GM18519 (cell line): Measurements from ENCODE around the gene OPRM1.
A peak's percentile ranks its signal among the peaks of the same experiment; 100 is the strongest.
"Not testable (repeated sequence)": the region's sequence is repeated elsewhere in the genome, so short reads cannot be mapped to it uniquely, and the experiment has no call there.

Source experiments
- ATAC-seq: cut with Tn5 transposase; IDR thresholded peaks from one replicate; pipeline ENCODE4 v1.9.1; 2021; ENCODE audit warnings: mild to moderate bottlenecking, moderate library complexity; ENCODE audit not compliant: unreplicated experiment, low FRiP score

OPRM1 gene

DNA sequence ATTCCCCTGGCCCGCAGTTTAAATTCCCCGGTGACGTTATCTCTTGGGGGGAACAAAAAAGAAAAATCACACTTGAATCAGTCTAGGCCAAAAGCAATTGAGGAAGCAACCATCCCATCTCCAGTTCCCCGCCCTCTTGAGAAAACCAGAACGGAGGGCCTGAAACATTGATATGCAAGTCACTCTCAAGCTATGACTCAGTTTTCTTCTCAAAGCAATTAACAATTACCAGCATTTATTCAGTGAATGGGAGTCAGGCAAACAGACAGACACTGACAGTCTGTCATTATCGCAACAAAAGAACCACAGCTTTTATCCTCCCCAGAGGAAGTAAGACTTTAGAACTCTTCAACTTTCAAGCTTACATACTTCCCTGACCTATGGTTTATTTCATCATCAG lies 100.9 kb downstream of the OPRM1 start:
- ATAC-seq: no peak

- no peak for ATAC-seq
Observed at GRCh38 chr6:154140743-154141142, 101.7 kb downstream of the OPRM1 start.

DNA sequence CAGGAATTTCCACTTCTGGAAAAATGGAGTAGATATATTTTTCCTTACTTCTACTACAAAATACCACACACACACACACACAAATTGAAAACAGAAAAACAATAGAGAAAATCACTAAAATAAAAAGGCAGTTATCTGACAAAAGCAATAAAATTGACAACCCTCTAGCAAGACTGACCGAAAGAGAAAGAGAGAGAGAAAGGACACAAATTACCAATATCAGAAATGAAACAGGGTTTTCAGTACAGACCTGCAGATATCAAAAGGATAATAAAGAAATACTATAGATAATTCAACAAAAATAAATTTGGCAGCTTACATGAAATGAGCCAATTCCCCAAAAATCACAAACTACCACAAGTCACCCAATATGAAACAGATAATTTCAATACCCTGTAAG lies 104.7 kb downstream of the OPRM1 start:
- ATAC-seq: no peak

- no peak for ATAC-seq
Observed at GRCh38 chr6:154154389-154154967, 115.4 kb downstream of the OPRM1 start.

DNA sequence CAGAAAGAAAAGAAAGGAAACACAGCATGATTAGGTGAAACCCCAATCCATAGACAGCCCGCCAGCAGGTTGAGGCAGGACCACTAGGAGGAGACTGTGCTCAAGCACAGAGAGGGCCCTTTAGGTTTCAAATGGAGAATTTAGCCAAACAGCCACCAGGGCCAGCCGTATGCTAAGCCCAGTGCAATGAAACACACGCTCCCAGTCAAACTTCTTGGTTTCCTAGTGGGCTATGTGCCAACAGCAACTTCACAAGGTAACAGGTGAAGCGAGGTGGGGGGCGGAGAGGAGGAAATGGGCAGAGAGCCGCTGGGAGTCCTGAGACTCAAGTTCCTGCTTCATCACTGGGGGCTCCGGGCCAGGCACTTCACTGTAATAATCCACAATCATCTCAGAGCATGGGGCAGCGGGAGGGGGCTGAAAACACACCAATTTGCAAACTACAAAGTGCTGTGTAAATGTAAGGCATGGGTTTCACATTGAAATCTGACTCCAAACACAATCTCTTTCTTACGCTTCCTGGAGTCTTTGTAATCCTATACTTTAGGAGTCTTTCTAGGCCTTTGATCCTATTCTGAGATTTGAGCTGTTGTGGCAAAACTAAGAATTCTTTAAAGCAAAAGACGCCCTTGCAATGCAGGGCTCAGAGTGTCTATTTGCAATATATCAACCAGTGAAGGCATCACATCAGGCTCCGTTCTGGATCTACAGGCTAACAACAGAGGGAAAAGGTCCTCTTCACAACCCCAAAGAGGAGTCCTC lies 117.3 kb downstream of the OPRM1 start:
- ATAC-seq: peak; percentile 76

GRCh38 chr6:154157082-154157481 lies 118.0 kb downstream of the OPRM1 start:
- peak; percentile 35 for ATAC-seq

DNA sequence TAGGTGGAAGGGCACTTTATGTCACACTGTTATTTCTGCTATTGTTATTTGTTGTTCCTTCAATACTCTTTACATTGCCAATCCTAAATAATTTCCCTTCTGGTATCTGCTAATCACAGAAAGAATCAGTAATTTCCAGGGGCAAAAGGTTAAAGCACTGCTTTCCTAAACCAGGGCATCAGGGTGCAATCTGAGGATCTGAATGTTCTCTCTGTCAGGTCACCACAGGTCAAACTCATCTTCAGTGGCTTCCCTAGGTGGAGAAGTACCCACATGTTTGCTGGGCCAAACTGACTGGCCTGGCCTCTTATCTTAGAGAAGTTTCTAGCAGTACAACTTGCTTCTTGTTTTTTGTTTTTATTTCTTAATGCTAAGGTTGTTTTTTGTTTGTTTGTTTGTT lies 118.7 kb downstream of the OPRM1 start:
- no peak for ATAC-seq

- no peak for ATAC-seq
Observed at GRCh38 chr6:154159126-154159525, 120.1 kb downstream of the OPRM1 start.

- ATAC-seq: peak; percentile 82
Observed at GRCh38 chr6:154161689-154162088, 122.6 kb downstream of the OPRM1 start.

GRCh38 chr6:154164397-154164796 lies 125.4 kb downstream of the OPRM1 start:
- peak; percentile 32 for ATAC-seq

DNA sequence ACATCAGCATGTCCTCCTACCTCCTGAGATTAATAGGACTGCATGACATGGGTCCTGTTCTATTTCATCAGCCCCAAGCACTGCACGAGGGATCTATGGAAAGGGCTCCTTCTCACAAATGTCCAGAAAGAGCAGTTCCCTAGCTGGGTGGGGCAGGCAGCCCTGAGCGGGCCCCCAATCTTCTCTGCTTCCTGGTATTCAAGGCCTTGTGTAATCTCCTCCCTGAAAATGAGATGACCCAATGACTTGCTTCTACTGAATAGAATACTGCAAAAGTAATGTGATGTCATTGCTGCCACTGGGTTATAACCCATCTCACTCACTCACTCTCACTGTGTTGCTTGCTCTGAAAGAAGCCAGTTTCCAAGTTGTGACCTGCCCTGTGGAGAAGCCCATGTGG lies 126.4 kb downstream of the OPRM1 start:
- ATAC-seq: no peak

DNA sequence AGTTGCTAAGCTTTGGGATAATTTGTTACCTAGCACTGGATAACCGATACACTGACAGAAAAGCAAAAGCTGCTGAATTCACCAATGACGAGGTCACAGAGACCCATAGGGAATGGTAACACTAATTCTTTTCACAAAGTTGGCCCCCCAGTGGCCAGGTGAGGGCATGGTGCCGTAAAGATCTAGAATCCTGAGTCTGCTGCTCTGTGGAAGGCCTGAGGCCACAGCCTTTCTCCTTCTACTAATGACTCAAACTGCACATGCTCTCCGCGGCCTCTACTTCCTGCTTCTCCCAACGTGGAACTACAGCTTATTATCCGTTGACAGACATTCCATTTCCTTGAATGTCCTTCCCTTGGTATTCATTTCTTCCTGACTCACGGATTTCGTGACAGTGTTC lies 127.1 kb downstream of the OPRM1 start:
- no peak for ATAC-seq

DNA sequence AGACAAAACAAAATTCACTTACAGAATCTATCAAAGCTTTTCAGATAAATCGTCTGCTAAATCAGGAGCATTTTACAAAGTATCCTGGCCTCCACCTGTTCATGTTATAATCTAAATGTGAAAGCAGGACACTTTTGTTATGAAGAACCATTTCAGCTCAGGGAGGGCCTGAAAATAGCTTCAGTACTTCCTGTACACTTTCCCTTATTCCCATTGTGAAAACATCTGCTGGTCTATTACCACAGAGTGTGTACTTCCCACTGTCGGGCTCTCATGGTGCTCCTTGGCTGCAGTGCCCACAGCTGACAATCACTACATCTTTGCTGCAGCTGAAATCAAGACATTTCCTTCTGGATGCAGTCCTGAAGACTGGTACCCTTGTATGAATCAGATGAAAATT lies 128.1 kb downstream of the OPRM1 start:
- no peak for ATAC-seq

DNA sequence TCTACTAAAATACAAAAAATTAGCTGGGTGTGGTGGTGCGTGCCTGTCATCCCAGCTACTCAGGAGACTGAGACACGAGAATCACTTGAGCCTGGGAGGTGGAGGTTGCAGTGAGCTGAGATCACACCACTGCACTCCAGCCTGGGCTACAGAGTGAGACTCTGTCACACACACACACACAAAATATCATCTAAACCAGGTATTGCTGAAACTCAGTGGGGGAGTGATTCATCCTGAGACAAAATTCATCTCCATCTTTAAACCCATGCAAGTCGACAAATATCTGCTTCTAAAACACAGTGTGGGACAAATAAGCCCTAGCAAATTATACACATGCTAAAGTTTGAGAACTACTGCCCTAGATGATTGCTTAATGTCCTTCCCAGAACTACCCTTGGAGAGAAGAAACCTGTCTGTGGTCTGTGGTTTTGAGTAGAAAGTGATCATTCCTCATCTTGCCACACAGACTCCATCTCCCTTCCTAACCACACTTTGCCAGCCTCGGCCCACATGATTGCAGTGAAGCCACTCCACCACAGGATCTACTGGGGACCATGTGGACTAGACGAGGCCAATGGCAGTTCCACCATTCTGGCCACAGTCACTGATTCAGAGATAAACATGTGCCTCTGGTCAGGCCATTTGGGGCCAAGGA lies 130.3 kb downstream of the OPRM1 start:
- ATAC-seq: no peak

GRCh38 chr6:154170106-154170505 lies 131.1 kb downstream of the OPRM1 start:
- no peak for ATAC-seq

GRCh38 chr6:154172393-154172792 lies 133.4 kb downstream of the OPRM1 start:
- not testable (repeated sequence) for ATAC-seq

DNA sequence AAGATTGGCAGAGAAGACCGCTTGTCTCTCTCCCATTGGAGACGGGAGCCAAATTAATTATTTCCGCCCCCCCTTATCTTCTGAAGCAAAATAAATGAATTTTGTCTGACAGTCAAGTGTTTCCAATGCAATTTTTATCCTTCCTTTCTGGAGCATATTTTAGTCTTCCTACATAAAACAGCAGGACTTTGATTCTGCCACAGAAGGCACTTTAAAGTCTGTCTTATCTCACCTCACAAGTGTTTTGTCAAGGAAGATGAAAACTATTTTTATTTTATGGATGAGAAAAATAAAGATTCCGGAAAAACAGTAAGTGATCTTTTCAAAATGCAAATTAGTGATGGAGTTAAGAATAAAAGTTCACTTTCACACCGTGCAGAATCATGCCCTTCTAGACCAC lies 140.4 kb downstream of the OPRM1 start:
- no peak for ATAC-seq

DNA sequence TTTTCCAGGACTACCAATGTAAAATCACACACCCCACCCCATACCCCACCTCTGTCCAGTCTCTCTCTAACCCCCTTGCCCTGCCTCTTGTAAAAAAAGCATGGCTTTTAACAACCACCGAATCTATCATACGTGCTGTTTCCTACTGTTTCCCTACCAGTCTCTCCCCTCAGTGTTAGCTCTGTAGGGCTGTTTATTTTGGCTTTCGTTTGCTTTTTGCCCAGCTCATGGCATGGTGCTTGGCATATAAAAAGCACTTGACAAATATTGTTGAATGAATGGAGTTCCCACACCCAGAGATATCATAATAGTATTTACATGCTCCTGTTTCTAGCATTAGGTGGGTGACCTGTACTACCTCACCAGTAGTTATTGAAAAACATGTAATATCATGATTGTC lies 148.2 kb downstream of the OPRM1 start:
- no peak for ATAC-seq

DNA sequence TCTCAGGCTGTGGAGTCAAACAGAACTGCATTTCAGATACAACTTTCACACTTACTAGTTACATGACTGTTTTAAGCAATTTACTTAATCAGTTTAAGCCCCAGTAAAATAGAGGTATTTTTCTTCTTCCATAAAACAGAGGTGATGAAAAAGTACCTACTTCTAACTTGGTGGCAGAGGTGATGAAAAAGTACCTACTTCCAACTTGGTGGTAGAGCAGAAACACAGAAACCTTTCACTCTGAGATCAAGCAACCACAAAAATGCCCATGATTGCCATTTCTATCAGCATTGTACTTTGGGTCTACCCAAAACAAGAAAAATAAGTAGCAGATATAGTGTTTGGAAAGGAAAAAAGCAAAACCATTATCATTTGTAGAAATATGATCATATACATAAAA lies 148.7 kb downstream of the OPRM1 start:
- ATAC-seq: no peak

DNA sequence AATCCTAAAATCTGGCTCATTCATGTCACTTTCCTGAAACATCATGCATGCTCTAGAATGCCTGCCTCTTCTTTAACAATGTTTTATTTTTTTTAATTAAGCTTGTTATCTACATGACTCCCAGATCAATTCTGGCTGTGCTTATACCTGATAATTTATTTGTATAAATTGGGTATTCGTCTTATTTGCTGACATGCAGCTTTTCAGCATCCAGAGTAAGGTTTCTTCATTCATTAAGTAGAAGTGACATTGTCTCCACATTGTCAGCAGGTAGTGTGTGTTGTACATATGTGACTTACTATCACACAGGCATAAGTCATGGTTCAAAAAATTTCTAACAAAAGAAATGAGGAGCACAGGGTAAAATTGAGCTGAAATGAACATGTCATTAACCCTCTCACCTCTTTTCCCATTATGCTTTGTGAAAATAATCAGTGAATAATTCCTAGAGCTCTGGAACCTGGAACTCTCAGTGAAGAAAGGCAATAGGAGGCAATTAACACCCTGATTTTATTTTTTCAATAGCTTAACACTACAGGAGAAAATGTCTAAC lies 157.4 kb downstream of the OPRM1 start:
- ATAC-seq: no peak

GRCh38 chr6:154197196-154197860 lies 158.3 kb downstream of the OPRM1 start:
- no peak for ATAC-seq
